K562 (cell line): Measurements from ENCODE around the gene THBS1.

Source experiments
- ATF1 ChIP-seq, 2 experiments: fragments of 450-650 bp in 1 of 2; IDR thresholded peaks; 2 replicates each; pipeline ENCODE4 v1.6.1; 2016; ENCODE audit warnings: missing compliant biosample characterization in 1 of 2, missing genetic modification characterization in 1 of 2
- ATF2 ChIP-seq: sonication (generic); formaldehyde crosslinking; IDR thresholded peaks from 2 replicates; pipeline ENCODE4 v1.8.1; 2022; ENCODE audit warnings: missing genetic modification reagents
- EP300 ChIP-seq: IDR thresholded peaks from 2 replicates; pipeline ENCODE4 v1.6.1; 2012; ENCODE audit warnings: low read length, improper control_type of control experiment
- EZH2 ChIP-seq: IDR thresholded peaks from 2 replicates; pipeline ENCODE4 v1.6.1; 2012; ENCODE audit warnings: low read depth, mild to moderate bottlenecking, inconsistent platforms, low read length, borderline replicate concordance
- MYBL2 ChIP-seq, 2 experiments: fragments of 450-650 bp in 1 of 2; sonication (generic) in 1 of 2; formaldehyde crosslinking in 1 of 2; IDR thresholded peaks; 2 replicates each; pipeline versions ENCODE4 v1.6.1 to v1.8.1; 2017 to 2022; ENCODE audit warnings: borderline replicate concordance in 1 of 2, inconsistent platforms in 1 of 2, low read depth in 1 of 2, mild to moderate bottlenecking in 1 of 2, missing genetic modification reagents in 1 of 2, moderate library complexity in 1 of 2
- POLR2A ChIP-seq: fragments of 450-650 bp; conservative IDR thresholded peaks from 2 replicates; pipeline ENCODE4 v1.6.1; 2016
- RERE ChIP-seq: sonication (generic); formaldehyde crosslinking; IDR thresholded peaks from 2 replicates; pipeline ENCODE4 v1.8.0; 2023; ENCODE audit warnings: missing genetic modification reagents, mild to moderate bottlenecking, borderline replicate concordance
- SMAD3 ChIP-seq: fragments of 450-650 bp; formaldehyde crosslinking; conservative IDR thresholded peaks from 2 replicates; pipeline ENCODE4 v1.4.0; 2020; ENCODE audit warnings: mild to moderate bottlenecking
- TRIM28 ChIP-seq: fragments of 450-650 bp; IDR thresholded peaks from 2 replicates; pipeline ENCODE4 v1.6.1; 2017
- YBX1 ChIP-seq: fragments of 450-650 bp; IDR thresholded peaks from 2 replicates; pipeline ENCODE4 v1.7.1; 2016; ENCODE audit warnings: mild to moderate bottlenecking
- ZNF644 ChIP-seq: fragments of 200-800 bp; sonication (Bioruptor generic); IDR thresholded peaks from 2 replicates; pipeline ENCODE4 v1.6.1; 2016; ENCODE audit warnings: low read depth, missing genetic modification characterization, missing compliant biosample characterization
- TF ChIP-seq, protein P1 (sequence below), 3 experiments: IDR thresholded peaks in 2 of 3; conservative IDR thresholded peaks in 1 of 3; 2 replicates each; pipeline ENCODE4 v1.5.1; 2011 to 2012; ENCODE audit warnings: low read length in 3 of 3, mild to moderate bottlenecking in 3 of 3, control low read depth in 2 of 3, improper control_type of control experiment in 1 of 3, inconsistent platforms in 1 of 3, low read depth in 1 of 3, mixed read lengths in 1 of 3, moderate library complexity in 1 of 3; ENCODE audit not compliant: insufficient read depth in 2 of 3

- TF ChIP-seq, protein P1, sequence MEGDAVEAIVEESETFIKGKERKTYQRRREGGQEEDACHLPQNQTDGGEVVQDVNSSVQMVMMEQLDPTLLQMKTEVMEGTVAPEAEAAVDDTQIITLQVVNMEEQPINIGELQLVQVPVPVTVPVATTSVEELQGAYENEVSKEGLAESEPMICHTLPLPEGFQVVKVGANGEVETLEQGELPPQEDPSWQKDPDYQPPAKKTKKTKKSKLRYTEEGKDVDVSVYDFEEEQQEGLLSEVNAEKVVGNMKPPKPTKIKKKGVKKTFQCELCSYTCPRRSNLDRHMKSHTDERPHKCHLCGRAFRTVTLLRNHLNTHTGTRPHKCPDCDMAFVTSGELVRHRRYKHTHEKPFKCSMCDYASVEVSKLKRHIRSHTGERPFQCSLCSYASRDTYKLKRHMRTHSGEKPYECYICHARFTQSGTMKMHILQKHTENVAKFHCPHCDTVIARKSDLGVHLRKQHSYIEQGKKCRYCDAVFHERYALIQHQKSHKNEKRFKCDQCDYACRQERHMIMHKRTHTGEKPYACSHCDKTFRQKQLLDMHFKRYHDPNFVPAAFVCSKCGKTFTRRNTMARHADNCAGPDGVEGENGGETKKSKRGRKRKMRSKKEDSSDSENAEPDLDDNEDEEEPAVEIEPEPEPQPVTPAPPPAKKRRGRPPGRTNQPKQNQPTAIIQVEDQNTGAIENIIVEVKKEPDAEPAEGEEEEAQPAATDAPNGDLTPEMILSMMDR (IDR thresholded peaks at IDR 0.05 in 2 of 3, conservative IDR thresholded peaks at IDR 0.05 in 1 of 3; ENCODE audit: insufficient read depth in 2 of 3, low read depth in 1 of 3, low read length in 3 of 3) = no peak
- TF ChIP-seq EZH2 = no peak
- no peak for TF ChIP-seq ZNF644 (tag)
- TF ChIP-seq TRIM28 = no peak
- TF ChIP-seq ATF1 (CRISPR knock-in tag; IDR thresholded peaks at IDR 0.05) = no peak
- no peak for TF ChIP-seq ATF1 (tag; IDR thresholded peaks at IDR 0.05)
- no peak for TF ChIP-seq RERE (CRISPR knock-in tag)
- no peak for TF ChIP-seq YBX1
- TF ChIP-seq ATF2 = no peak
- no peak for TF ChIP-seq MYBL2 (IDR thresholded peaks at IDR 0.05; ENCODE audit: low read depth)
- TF ChIP-seq MYBL2 (CRISPR knock-in tag; IDR thresholded peaks at IDR 0.05; ENCODE audit: borderline replicate concordance) = no peak
- no peak for TF ChIP-seq SMAD3
- TF ChIP-seq EP300 = no peak
- no peak for TF ChIP-seq POLR2A
Observed at GRCh38 chr15:39591141-39591895, 10.4 kb downstream of the THBS1 start.
